CD14-positive monocyte (primary cell): ENCODE measurements around the gene PER2. TPM values are rescaled to one million over a fixed set of nuclear protein-coding genes. Genes with fewer than 3 reads are reported as not detected.

ENCODE experiments used
- DNase-seq, 3 donors: peaks; one replicate each; pipeline ENCODE4 v3.0.0-alpha.2; 2011 to 2022
- H2AFZ ChIP-seq: 2 replicates; pipeline ENCODE4 v1.6.0; 2012; ENCODE audit warnings: mild to moderate bottlenecking, low read depth, low read length, inconsistent platforms; ENCODE audit not compliant: insufficient read depth, poor library complexity, severe bottlenecking
- H3K27ac ChIP-seq, 2 donors: 1 replicate in 1 of 2; 2 replicates in 1 of 2; pipeline ENCODE4 v1.5.1; 2012 to 2013; ENCODE audit warnings: low read length in 2 of 2, control low read depth in 1 of 2, inconsistent platforms in 1 of 2, low read depth in 1 of 2, mild to moderate bottlenecking in 1 of 2
- H3K27me3 ChIP-seq, 2 donors: one replicate each; pipeline versions ENCODE4 v1.6.0 to v1.6.1; 2011 to 2013; ENCODE audit warnings: low read length in 2 of 2; ENCODE audit not compliant: control insufficient read depth in 2 of 2, insufficient read depth in 2 of 2
- H3K36me3 ChIP-seq, 2 donors: replicated peaks in 1 of 2; 1 replicate in 1 of 2; 2 replicates in 1 of 2; pipeline versions ENCODE4 v1.5.1 to v1.6.1; 2012 to 2013; ENCODE audit warnings: low read length in 2 of 2, control low read depth in 1 of 2, inconsistent platforms in 1 of 2, mild to moderate bottlenecking in 1 of 2; ENCODE audit not compliant: insufficient read depth in 2 of 2, control insufficient read depth in 1 of 2
- H3K4me1 ChIP-seq, 2 donors: 1 replicate in 1 of 2; 2 replicates in 1 of 2; pipeline versions ENCODE4 v1.5.1 to v1.6.1; 2012 to 2013; ENCODE audit warnings: low read length in 2 of 2, control low read depth in 1 of 2, inconsistent platforms in 1 of 2, mild to moderate bottlenecking in 1 of 2, moderate library complexity in 1 of 2; ENCODE audit not compliant: insufficient read depth in 2 of 2, control insufficient read depth in 1 of 2
- H3K4me2 ChIP-seq: replicated peaks from 2 replicates; pipeline ENCODE3; 2012; ENCODE audit warnings: low read length, moderate library complexity, mild to moderate bottlenecking; ENCODE audit not compliant: poor library complexity, severe bottlenecking; ENCODE audit errors: extremely low read depth
- H3K4me3 ChIP-seq, 3 experiments: fragments of 200-600 bp in 1 of 3; sonication (generic) in 1 of 3; replicated peaks in 1 of 3; 1 replicate in 2 of 3; 2 replicates in 1 of 3; pipeline ENCODE4 v1.5.1; 2011 to 2013; ENCODE audit warnings: low read length in 3 of 3, mild to moderate bottlenecking in 3 of 3, control low read depth in 2 of 3, low read depth in 2 of 3, inconsistent platforms in 1 of 3, moderate library complexity in 1 of 3
- H3K79me2 ChIP-seq: 2 replicates; pipeline ENCODE4 v1.6.0; 2012; ENCODE audit warnings: mild to moderate bottlenecking, control low read depth, inconsistent platforms, low read length, moderate library complexity; ENCODE audit not compliant: insufficient read depth
- H3K9ac ChIP-seq: 2 replicates; pipeline ENCODE4 v1.6.0; 2017; ENCODE audit warnings: low read length, mild to moderate bottlenecking; ENCODE audit not compliant: insufficient read depth, poor library complexity, severe bottlenecking
- H3K9me3 ChIP-seq, 2 donors: replicated peaks in 1 of 2; 1 replicate in 1 of 2; 2 replicates in 1 of 2; pipeline versions ENCODE4 v1.5.1 to v1.6.1; 2012 to 2013; ENCODE audit warnings: low read length in 2 of 2, control low read depth in 1 of 2; ENCODE audit not compliant: control insufficient read depth in 1 of 2, insufficient read depth in 1 of 2
- H4K20me1 ChIP-seq: 2 replicates; pipeline ENCODE4 v1.6.0; 2012; ENCODE audit warnings: mild to moderate bottlenecking, low read length, control low read depth, moderate library complexity; ENCODE audit not compliant: insufficient read depth
- H3K27ac Mint-ChIP-seq, 7 donors: one replicate each; pipeline ENCODE4 v1.8.0; 2020; ENCODE audit warnings: mild to moderate bottlenecking in 7 of 7, mixed read lengths in 7 of 7, moderate library complexity in 6 of 7, inconsistent platforms in 2 of 7
- H3K27me3 Mint-ChIP-seq, 3 donors: one replicate each; pipeline ENCODE4 v1.8.0; 2021 to 2022; ENCODE audit warnings: low read depth in 3 of 3, mild to moderate bottlenecking in 3 of 3, mixed read lengths in 3 of 3, moderate library complexity in 3 of 3, inconsistent platforms in 1 of 3
- H3K36me3 Mint-ChIP-seq, 2 donors: one replicate each; pipeline ENCODE4 v1.8.0; 2020; ENCODE audit warnings: mixed read lengths in 2 of 2, inconsistent platforms in 1 of 2, mild to moderate bottlenecking in 1 of 2
- H3K4me1 Mint-ChIP-seq: one replicate; pipeline ENCODE4 v1.8.0; 2020; ENCODE audit warnings: mild to moderate bottlenecking, mixed read lengths
- H3K4me3 Mint-ChIP-seq, 2 donors: one replicate each; pipeline ENCODE4 v1.8.0; 2020; ENCODE audit warnings: mild to moderate bottlenecking in 2 of 2, mixed read lengths in 2 of 2, moderate library complexity in 1 of 2
- H3K9me3 Mint-ChIP-seq, 7 donors: one replicate each; pipeline ENCODE4 v1.8.0; 2020 to 2022; ENCODE audit warnings: mixed read lengths in 7 of 7, mild to moderate bottlenecking in 6 of 7, moderate library complexity in 6 of 7, inconsistent platforms in 2 of 7
- CTCF ChIP-seq: fragments of 200-600 bp; IDR thresholded peaks from one replicate; pipeline ENCODE4 v1.8.0; 2022; ENCODE audit warnings: antibody characterized with exemption, mild to moderate bottlenecking
- WGBS: methylation state at CpG from one replicate; pipeline ENCODE4 v1.1.5; 2013; ENCODE audit warnings: missing lambda C conversion rate; ENCODE audit not compliant: insufficient coverage; 5-methylcytosine and 5-hydroxymethylcytosine counted together
- intact Hi-C, 2 donors: fragments of 100-400 bp; cut with micrococcal nuclease; formaldehyde crosslinking; loops; one replicate each; pipeline versions ENCODE4 v1.15.0 to v1.15.1; 2023
- polyA plus RNA-seq, 3 donors: library from polyadenylated mRNA; depleted of rRNA in 1 of 3; unstranded in 2 of 3; stranded (reverse) in 1 of 3; fragments of 300-500 nt in 2 of 3; fragments of >200 nt in 1 of 3; fragmentation: Illumina TruSeq in 2 of 3; gene quantifications; 1 replicate in 2 of 3; 2 replicates in 1 of 3; pipeline ENCODE4 v1.2.3, GENCODE V29; 2012 to 2021

The PER2 gene
- polyA plus RNA-seq, 3 donors: 1.6 to 5.6 (median 3.1) TPM

DNA sequence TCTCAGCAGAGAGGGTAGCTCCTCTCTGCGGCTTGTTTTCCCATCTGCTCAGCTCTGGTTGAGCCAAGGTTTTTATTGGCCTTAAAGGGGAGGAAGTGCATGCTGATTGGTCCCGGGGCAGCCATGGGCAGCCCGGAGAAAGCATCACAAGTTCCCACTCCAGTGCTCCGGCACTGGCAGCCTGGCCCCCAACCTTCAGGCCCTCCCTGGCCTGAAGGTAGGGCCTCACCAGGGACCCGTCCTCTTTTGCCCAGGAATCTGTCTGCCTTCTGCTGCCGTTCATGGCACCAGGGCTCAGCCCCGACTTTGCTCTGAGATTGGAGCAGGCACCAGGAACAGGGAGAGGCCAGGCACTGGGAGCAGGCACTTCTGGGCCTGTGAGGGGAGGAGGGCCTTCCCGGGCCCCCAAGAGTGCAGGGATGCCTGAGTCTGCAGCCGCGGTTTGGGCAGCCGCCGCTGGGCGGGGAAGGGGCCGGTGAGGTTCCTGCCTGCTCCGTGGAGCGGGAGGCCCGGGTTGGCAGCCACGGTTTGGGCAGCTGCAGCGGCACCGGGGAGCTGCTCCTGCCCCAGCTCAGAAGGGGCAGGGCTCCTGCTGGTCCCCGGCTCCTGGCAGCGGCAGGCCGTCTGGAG, 67.4 kb downstream of the PER2 start:
- Histone ChIP-seq H3K9ac (no peak overlapping the region), H3K4me1 (no peaks in the 10 kb centered on the region), H3K27ac (no peak overlapping the region), H3K9me3 (peaks cover 0 to 5% of the 10 kb centered on the region in 2 donors), H3K36me3 (no peaks in the 10 kb centered on the region), H3K4me3 (peak overlapping the region in 1 of 3 experiments; percentile 8), H3K4me2 (peak overlapping the region; percentile 30), H3K27me3 (no peaks in the 10 kb centered on the region), H4K20me1 (no peaks in the 10 kb centered on the region), H3K79me2 (no peaks in the 10 kb centered on the region), H2AFZ (peak overlapping the region; percentile 41)
- intact Hi-C loops: no loop called here
- no peak for TF ChIP-seq CTCF
- peaks cover 3 to 10% (median 5%) of the 10 kb centered on the region in 3 donors for H3K27me3 Mint-ChIP-seq
- H3K9me3 Mint-ChIP-seq: peaks cover 0 to 5% (median under 1%) of the 10 kb centered on the region in 7 donors
- peaks cover 5 to 17% of the 10 kb centered on the region in 2 donors for H3K36me3 Mint-ChIP-seq
- peak overlapping the region in 1 of 7 donors; percentile 40 for H3K27ac Mint-ChIP-seq
- DNase-seq: no peak
- H3K4me1 Mint-ChIP-seq: no peaks in the 10 kb centered on the region
- peak overlapping the region; percentile 11 to 59 for H3K4me3 Mint-ChIP-seq
- 90% methylated on average over 12 of the region's 23 CpGs for WGBS

DNA sequence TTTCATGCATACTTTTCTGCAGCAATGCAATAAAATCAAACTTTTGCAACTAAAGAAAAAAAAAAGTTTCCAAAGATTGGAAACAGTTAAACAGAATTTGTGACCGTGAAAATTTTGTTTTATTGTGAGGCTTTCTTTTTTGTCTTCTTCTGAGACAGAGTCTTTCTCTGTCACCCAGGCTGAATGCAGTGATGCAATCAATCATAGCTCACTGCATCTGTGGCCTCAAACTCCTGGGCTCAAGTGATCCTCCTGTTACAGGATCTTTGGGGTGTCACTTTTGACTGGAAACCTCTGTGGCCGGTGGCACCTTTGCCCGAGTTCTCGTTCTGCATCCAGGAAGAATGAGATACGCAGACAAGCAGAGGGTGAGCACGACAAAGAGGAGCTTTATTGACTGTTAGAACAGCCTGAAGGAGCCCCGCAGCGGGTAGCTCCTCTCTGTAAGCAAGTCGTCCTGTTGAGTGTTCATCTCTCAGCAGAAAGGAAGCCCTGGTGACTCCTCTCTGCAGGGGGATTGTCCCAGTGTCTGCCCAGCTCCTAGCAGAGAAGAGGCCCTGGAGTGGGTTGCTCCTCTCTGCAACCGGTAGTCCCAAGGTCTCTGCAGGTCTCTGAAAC, 68.0 kb downstream of the PER2 start:
- no peaks in the 10 kb centered on the region for H3K4me1 ChIP-seq
- H3K27ac ChIP-seq: no peak overlapping the region
- H3K4me1 Mint-ChIP-seq: no peaks in the 10 kb centered on the region
- H3K4me3 Mint-ChIP-seq: no peak overlapping the region
- no peak for TF ChIP-seq CTCF
- peaks cover 4 to 8% (median 5%) of the 10 kb centered on the region in 3 donors for H3K27me3 Mint-ChIP-seq
- WGBS: 92% methylated on average over 9 of the region's 10 CpGs
- no peaks in the 10 kb centered on the region for H3K36me3 ChIP-seq
- H3K9me3 Mint-ChIP-seq: peaks cover 0 to 8% (median 0%) of the 10 kb centered on the region in 7 donors
- no peaks in the 10 kb centered on the region for H3K79me2 ChIP-seq
- H3K27me3 ChIP-seq: no peaks in the 10 kb centered on the region
- intact Hi-C loops: no loop called here
- no peaks in the 10 kb centered on the region for H4K20me1 ChIP-seq
- H3K9me3 ChIP-seq: no peaks in the 10 kb centered on the region
- H3K36me3 Mint-ChIP-seq: peaks cover 3 to 12% of the 10 kb centered on the region in 2 donors
- DNase-seq: no peak
- peak overlapping the region; percentile 41 for H2AFZ ChIP-seq
- H3K9ac ChIP-seq: no peak overlapping the region
- no peak overlapping the region for H3K27ac Mint-ChIP-seq
- no peak overlapping the region for H3K4me3 ChIP-seq
- H3K4me2 ChIP-seq: no peak overlapping the region
